DOHH2 (cell line): ENCODE data around the gene C9orf40.

ENCODE experiments used
- EZH2phosphoT487 ChIP-seq: fragments of 200-600 bp; sonication (generic); IDR thresholded peaks from 2 replicates; pipeline ENCODE4 v1.6.1; 2017; ENCODE audit warnings: borderline replicate concordance, mild to moderate bottlenecking, antibody characterized with exemption, low read length, moderate library complexity, mixed read lengths
- TF ChIP-seq, protein P1 (sequence below): fragments of 200-600 bp; sonication (generic); IDR thresholded peaks from one replicate; pipeline ENCODE4 v1.5.1; 2014; ENCODE audit warnings: antibody characterized with exemption, mild to moderate bottlenecking, low read depth, low read length; ENCODE audit not compliant: poor library complexity, severe bottlenecking

DNA sequence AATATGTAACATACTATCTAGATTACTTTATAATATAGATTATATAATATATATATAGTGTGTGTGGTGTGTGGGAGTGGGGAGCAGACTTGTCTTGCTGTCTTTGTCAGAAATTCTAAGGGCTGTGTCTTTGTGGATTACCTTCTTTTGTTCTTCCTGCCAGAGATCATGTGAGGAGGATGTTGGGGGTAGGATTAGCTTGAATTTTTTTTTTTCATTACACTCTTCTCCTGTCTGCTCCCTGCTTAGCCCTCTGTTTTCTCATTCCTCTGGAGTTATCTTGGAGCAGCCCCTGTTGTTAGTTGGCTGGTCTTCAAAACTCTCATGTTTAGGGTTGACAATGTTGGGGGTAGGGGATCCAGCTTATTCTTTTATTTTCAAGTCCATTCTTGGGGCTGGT, 21.0 kb upstream of the C9orf40 start:
- TF ChIP-seq, protein P1, sequence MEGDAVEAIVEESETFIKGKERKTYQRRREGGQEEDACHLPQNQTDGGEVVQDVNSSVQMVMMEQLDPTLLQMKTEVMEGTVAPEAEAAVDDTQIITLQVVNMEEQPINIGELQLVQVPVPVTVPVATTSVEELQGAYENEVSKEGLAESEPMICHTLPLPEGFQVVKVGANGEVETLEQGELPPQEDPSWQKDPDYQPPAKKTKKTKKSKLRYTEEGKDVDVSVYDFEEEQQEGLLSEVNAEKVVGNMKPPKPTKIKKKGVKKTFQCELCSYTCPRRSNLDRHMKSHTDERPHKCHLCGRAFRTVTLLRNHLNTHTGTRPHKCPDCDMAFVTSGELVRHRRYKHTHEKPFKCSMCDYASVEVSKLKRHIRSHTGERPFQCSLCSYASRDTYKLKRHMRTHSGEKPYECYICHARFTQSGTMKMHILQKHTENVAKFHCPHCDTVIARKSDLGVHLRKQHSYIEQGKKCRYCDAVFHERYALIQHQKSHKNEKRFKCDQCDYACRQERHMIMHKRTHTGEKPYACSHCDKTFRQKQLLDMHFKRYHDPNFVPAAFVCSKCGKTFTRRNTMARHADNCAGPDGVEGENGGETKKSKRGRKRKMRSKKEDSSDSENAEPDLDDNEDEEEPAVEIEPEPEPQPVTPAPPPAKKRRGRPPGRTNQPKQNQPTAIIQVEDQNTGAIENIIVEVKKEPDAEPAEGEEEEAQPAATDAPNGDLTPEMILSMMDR: no peak
- no peak for TF ChIP-seq EZH2phosphoT487
